GM12878 (cell line): ENCODE measurements around the gene ARL4D. TPM values are rescaled to one million over a fixed set of nuclear protein-coding genes. Genes with fewer than 3 reads are reported as not detected.

Experiments
- ATAC-seq: fragments of 200-7000 bp; cut with Tn5 transposase; 3 replicates; pipeline ENCODE4 v1.9.1; 2020; ENCODE audit warnings: mild to moderate bottlenecking, moderate library complexity
- BruUV-seq: library from RNA; stranded (reverse); fragments of 400-500 nt; replicated peaks from 2 replicates; lab custom pipeline; 2021; lab: Mats Ljungman, UMichigan
- CTCF ChIA-PET: fragments of 300-600 bp; sonication (Branson Sonifier 250); formaldehyde crosslinking; extraction: SDS; loops from one replicate; lab custom pipeline; 2021; ENCODE audit warnings: inconsistent platforms; lab: Yijun Ruan, JAX
- POLR2A ChIA-PET: fragments of 350-600 bp; formaldehyde crosslinking; extraction: SDS; loops from one replicate; lab custom pipeline; 2021; ENCODE audit warnings: inconsistent platforms; lab: Charles Lee
- RAD21 ChIA-PET: fragments of 300-600 bp; sonication (Branson Sonifier 250); formaldehyde crosslinking; loops from one replicate; lab custom pipeline; 2023; ENCODE audit warnings: antibody characterized with exemption; ENCODE audit not compliant: unreplicated experiment; lab: Charles Lee
- SMC1A ChIA-PET: fragments of 300-600 bp; sonication (Branson Sonifier 250); formaldehyde crosslinking; loops from one replicate; lab custom pipeline; 2023; ENCODE audit not compliant: unreplicated experiment, uncharacterized antibody; lab: Charles Lee
- DNase-seq: peaks from one replicate; pipeline ENCODE4 v3.0.0-alpha.2; 2011; ENCODE audit warnings: low read depth, low spot score
- FAIRE-seq: peaks from 3 replicates; lab custom pipeline; 2011; peaks lifted over from hg19 to GRCh38; lab: Jason Lieb, UNC
- H2AFZ ChIP-seq: 2 replicates; pipeline ENCODE4 v1.6.0; 2011; ENCODE audit warnings: low read depth, low read length, control low read depth; ENCODE audit not compliant: control insufficient read depth
- H3K27ac ChIP-seq: 2 replicates; pipeline ENCODE4 v1.5.1; 2011; ENCODE audit warnings: control low read depth; ENCODE audit not compliant: control insufficient read depth, insufficient read depth
- H3K27me3 ChIP-seq, 2 experiments: replicated peaks in 1 of 2; 2 replicates each; pipeline versions ENCODE4 v1.6.0 to v1.6.1; 2011; ENCODE audit warnings: low read length in 1 of 2; ENCODE audit not compliant: control insufficient read depth in 2 of 2, insufficient read depth in 2 of 2
- H3K36me3 ChIP-seq, 2 experiments: 2 replicates each; pipeline ENCODE4 v1.5.1; 2011; ENCODE audit warnings: low read length in 1 of 2; ENCODE audit not compliant: control insufficient read depth in 2 of 2, insufficient read depth in 2 of 2
- H3K4me1 ChIP-seq: 2 replicates; pipeline ENCODE4 v1.6.1; 2011; ENCODE audit warnings: mild to moderate bottlenecking, low read length, moderate library complexity, mixed read lengths; ENCODE audit not compliant: control insufficient read depth, insufficient read depth
- H3K4me2 ChIP-seq: 2 replicates; pipeline ENCODE4 v1.6.0; 2011; ENCODE audit warnings: control low read depth; ENCODE audit not compliant: control insufficient read depth, insufficient read depth
- H3K4me3 ChIP-seq: fragments of 200-600 bp; sonication (generic); 2 replicates; pipeline ENCODE4 v1.5.1; 2016
- H3K79me2 ChIP-seq: 2 replicates; pipeline ENCODE4 v1.6.0; 2011; ENCODE audit warnings: low read length; ENCODE audit not compliant: control insufficient read depth, insufficient read depth
- H3K9ac ChIP-seq: 2 replicates; pipeline ENCODE4 v1.8.0; 2011; ENCODE audit warnings: low read length, control low read depth, mixed read lengths; ENCODE audit not compliant: control insufficient read depth, insufficient read depth
- H3K9me3 ChIP-seq: replicated peaks from 3 replicates; pipeline ENCODE4 v1.5.1; 2011; ENCODE audit warnings: mild to moderate bottlenecking, low read length; ENCODE audit not compliant: control insufficient read depth, insufficient read depth
- H4K20me1 ChIP-seq: 2 replicates; pipeline ENCODE4 v1.6.0; 2011; ENCODE audit not compliant: control insufficient read depth, insufficient read depth
- BMI1 ChIP-seq: fragments of 450-650 bp; IDR thresholded peaks from 2 replicates; pipeline ENCODE4 v1.6.1; 2016; ENCODE audit warnings: mild to moderate bottlenecking, moderate library complexity, borderline replicate concordance
- CREM ChIP-seq: IDR thresholded peaks from 2 replicates; pipeline ENCODE4 v1.6.1; 2014; ENCODE audit warnings: antibody characterized with exemption, low read depth
- HDAC6 ChIP-seq: fragments of 200-600 bp; sonication (generic); IDR thresholded peaks from one replicate; pipeline ENCODE4 v1.8.0; 2017; ENCODE audit warnings: antibody characterized with exemption; ENCODE audit not compliant: unreplicated experiment
- JUNB ChIP-seq: IDR thresholded peaks from 2 replicates; pipeline ENCODE4 v1.6.1; 2016; ENCODE audit warnings: antibody characterized with exemption, mild to moderate bottlenecking
- NBN ChIP-seq: fragments of 450-650 bp; IDR thresholded peaks from 2 replicates; pipeline ENCODE4 v1.6.1; 2016
- NR2C1 ChIP-seq: fragments of 450-650 bp; IDR thresholded peaks from 2 replicates; pipeline ENCODE4 v1.6.1; 2017; ENCODE audit warnings: antibody characterized with exemption, mild to moderate bottlenecking, moderate library complexity
- NRF1 ChIP-seq: conservative IDR thresholded peaks from 2 replicates; pipeline ENCODE4 v1.6.1; 2011; ENCODE audit warnings: mild to moderate bottlenecking, low read depth, low read length, improper control_type of control experiment
- PAX5 ChIP-seq: IDR thresholded peaks from 2 replicates; pipeline ENCODE4 v1.6.1; 2011; ENCODE audit warnings: low read depth, low read length, borderline replicate concordance
- RAD21 ChIP-seq: IDR thresholded peaks from 2 replicates; pipeline ENCODE4 v1.6.1; 2011; ENCODE audit warnings: mild to moderate bottlenecking, low read depth, low read length, moderate library complexity; ENCODE audit not compliant: insufficient read depth
- RFX5 ChIP-seq: IDR thresholded peaks from 2 replicates; pipeline ENCODE4 v1.6.1; 2011; ENCODE audit warnings: low read depth, low read length, improper control_type of control experiment
- WRNIP1 ChIP-seq: IDR thresholded peaks from 2 replicates; pipeline ENCODE4 v1.6.1; 2011; ENCODE audit warnings: low read depth, low read length, improper control_type of control experiment, borderline replicate concordance
- ZNF592 ChIP-seq: fragments of 450-650 bp; IDR thresholded peaks from 2 replicates; pipeline ENCODE4 v1.6.1; 2017; ENCODE audit warnings: mild to moderate bottlenecking, moderate library complexity
- ZNF622 ChIP-seq: fragments of 450-650 bp; IDR thresholded peaks from 2 replicates; pipeline ENCODE4 v1.6.1; 2017; ENCODE audit warnings: mild to moderate bottlenecking, inconsistent platforms
- WGBS: methylation state at CpG from one replicate; pipeline ENCODE4 v1.1.6; 2016; ENCODE audit warnings: low lambda C conversion rate; ENCODE audit not compliant: insufficient replicate concordance, insufficient coverage; ENCODE audit errors: missing lambda C conversion rate; 5-methylcytosine and 5-hydroxymethylcytosine counted together
- in situ Hi-C: fragments of 300-500 bp; cut with MboI; formaldehyde crosslinking; loops from 9 replicates; pipeline ENCODE4 v1.14.3; 2018; ENCODE audit warnings: mixed read lengths
- intact Hi-C: fragments of 100-400 bp; cut with micrococcal nuclease; formaldehyde crosslinking; loops from one replicate; pipeline ENCODE4 v1.14.2; 2022; ENCODE audit not compliant: unreplicated experiment
- polyA plus RNA-seq, 11 experiments: library from polyadenylated mRNA; depleted of rRNA in 4 of 11; unstranded in 6 of 11; stranded (reverse) in 5 of 11; fragments of >200 nt; fragmentation: Nextera tagmentation in 4 of 11; fragmentation: Illumina TruSeq in 1 of 11; extraction: Ambion mirVana in 4 of 11; extraction: Trizol in 1 of 11; gene quantifications; 1 replicate in 1 of 11; 2 replicates in 10 of 11; pipeline versions ENCODE4 v1.2.1 to v1.2.3, GENCODE V29; 2011 to 2016; ENCODE audit warnings: inconsistent platforms in 2 of 11, missing spikeins in 2 of 11, low read depth in 1 of 11
- total RNA-seq, 4 experiments: library from RNA; depleted of rRNA in 3 of 4; stranded (reverse); fragments of >200 nt in 3 of 4; fragmentation: Illumina TruSeq in 1 of 4; extraction: Trizol in 1 of 4; gene quantifications; 2 replicates each; pipeline versions ENCODE4 v1.2.1 to v1.2.3, GENCODE V29; 2013 to 2021
- TF ChIP-seq, protein P1 (sequence below): IDR thresholded peaks from 2 replicates; pipeline ENCODE4 v1.6.1; 2011; ENCODE audit warnings: low read depth, mild to moderate bottlenecking, low read length, moderate library complexity, borderline replicate concordance; ENCODE audit errors: extremely low read depth

Gene ARL4D
- total and polyA plus RNA-seq, 10 of the 15 experiments (the other 5 are each of a cell fraction or from before 2014, with no cell fraction given), result 0.10 to 1.5 (median 0.75) TPM

GRCh38 chr17:43430936-43431713 is 32.3 kb downstream of the ARL4D start (continued):
- TF ChIP-seq ZNF592 (no peak), RFX5 (no peak), BMI1 (no peak)
- TF ChIP-seq, all 136 proteins: peak for 0

- 16% methylated on average over 8 of the region's 9 CpGs for WGBS
- Histone ChIP-seq H3K27me3 (no peaks in the 10 kb centered on the region; a peak in 1 of 4 replicates), H3K79me2 (no peaks in the 10 kb centered on the region), H2AFZ (no peak overlapping the region), H4K20me1 (no peaks in the 10 kb centered on the region), H3K36me3 (no peaks in the 10 kb centered on the region), H3K4me3 (no peak overlapping the region), H3K4me1 (no peaks in the 10 kb centered on the region), H3K4me2 (no peak overlapping the region), H3K27ac (no peak overlapping the region), H3K9ac (no peak overlapping the region), H3K9me3 (no peaks in the 10 kb centered on the region)
- ChIA-PET SMC1A (no interaction called here), CTCF (interaction anchor here (0.9 to 1.1 kb wide), 2 partner anchors 38 to 40 kb away, joined by 4 read pairs; no protein-coding TSS in a partner anchor), POLR2A (interaction anchor here (0.6 kb wide), 1 partner anchor 26 kb away, joined by 3 read pairs; no protein-coding TSS in a partner anchor), RAD21 (no interaction called here)
- FAIRE-seq (no peak), DNase-seq (no peak), ATAC-seq (no peak)
- no TSS peak for BruUV-seq
- intact Hi-C loops, result no loop called here
- in situ Hi-C loops, result no loop called here
- TF ChIP-seq PAX5 (no peak), NR2C1 (no peak), NRF1 (no peak), RAD21 (no peak), ZNF622 (no peak), WRNIP1 (no peak), JUNB (no peak), NBN (no peak), RFX5 (no peak), BMI1 (no peak), HDAC6 (no peak), CREM (no peak)
- TF ChIP-seq, protein P1, sequence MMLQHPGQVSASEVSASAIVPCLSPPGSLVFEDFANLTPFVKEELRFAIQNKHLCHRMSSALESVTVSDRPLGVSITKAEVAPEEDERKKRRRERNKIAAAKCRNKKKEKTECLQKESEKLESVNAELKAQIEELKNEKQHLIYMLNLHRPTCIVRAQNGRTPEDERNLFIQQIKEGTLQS, result no peak
Observed at GRCh38 chr17:43431714-43432523, 33.1 kb downstream of the ARL4D start.
